CD4-positive, alpha-beta T cell (primary cell): ENCODE measurements around the gene MPP3. TPM values are rescaled to one million over a fixed set of nuclear protein-coding genes. Genes with fewer than 3 reads are reported as not detected.
A peak's percentile ranks its signal among the peaks of the same experiment; 100 is the strongest.

ENCODE experiments used
- ATAC-seq: fragments of 200-7000 bp; cut with Tn5 transposase; one replicate; pipeline ENCODE4 v1.10.0; 2022; ENCODE audit warnings: mild to moderate bottlenecking; ENCODE audit not compliant: poor library complexity
- CTCF ChIA-PET: fragments of 350-600 bp; sonication (Branson Sonifier 250); formaldehyde crosslinking; loops from one replicate; lab custom pipeline; 2021; ENCODE audit warnings: antibody characterized with exemption, inconsistent platforms; lab: Charles Lee
- POLR2A ChIA-PET: fragments of 350-600 bp; sonication (Branson Sonifier 250); formaldehyde crosslinking; loops from one replicate; lab custom pipeline; 2021; ENCODE audit warnings: antibody characterized with exemption, inconsistent platforms; lab: Charles Lee
- DNase-seq, 14 experiments: peaks; one replicate each; pipeline ENCODE4 v3.0.0-alpha.2; 2013 to 2020; ENCODE audit warnings: mixed read lengths in 2 of 14
- H3K27ac ChIP-seq, 2 donors: one replicate each; pipeline versions ENCODE4 v1.5.1 to v1.7.0; 2013; ENCODE audit warnings: low read length in 2 of 2, low read depth in 1 of 2, mild to moderate bottlenecking in 1 of 2
- H3K27me3 ChIP-seq, 2 experiments: 1 replicate in 1 of 2; 2 replicates in 1 of 2; pipeline versions ENCODE4 v1.6.1 to v1.7.0; 2013; ENCODE audit warnings: low read length in 2 of 2, control low read depth in 1 of 2, mild to moderate bottlenecking in 1 of 2, moderate library complexity in 1 of 2; ENCODE audit not compliant: insufficient read depth in 2 of 2, control insufficient read depth in 1 of 2
- H3K36me3 ChIP-seq: one replicate; pipeline ENCODE4 v1.6.1; 2013; ENCODE audit warnings: low read length, control low read depth; ENCODE audit not compliant: insufficient read depth
- H3K4me1 ChIP-seq: one replicate; pipeline ENCODE4 v1.6.1; 2013; ENCODE audit warnings: low read length, control low read depth; ENCODE audit not compliant: insufficient read depth
- H3K4me3 ChIP-seq: one replicate; pipeline ENCODE4 v1.5.1; 2013; ENCODE audit warnings: mild to moderate bottlenecking, low read length, moderate library complexity
- H3K9me3 ChIP-seq, 2 experiments: 1 replicate in 1 of 2; 2 replicates in 1 of 2; pipeline versions ENCODE4 v1.6.1 to v1.7.0; 2013; ENCODE audit warnings: low read length in 2 of 2, mild to moderate bottlenecking in 2 of 2, control low read depth in 1 of 2, moderate library complexity in 1 of 2; ENCODE audit not compliant: control insufficient read depth in 1 of 2, insufficient read depth in 1 of 2
- H3K27ac Mint-ChIP-seq: one replicate; pipeline ENCODE4 v1.8.0; 2020; ENCODE audit warnings: mixed read lengths
- H3K27me3 Mint-ChIP-seq: one replicate; pipeline ENCODE4 v1.8.0; 2021; ENCODE audit warnings: mixed read lengths
- H3K36me3 Mint-ChIP-seq: one replicate; pipeline ENCODE4 v1.8.0; 2021; ENCODE audit warnings: low read depth, mixed read lengths
- H3K4me1 Mint-ChIP-seq: one replicate; pipeline ENCODE4 v1.8.0; 2021; ENCODE audit warnings: low read depth, mixed read lengths
- H3K4me3 Mint-ChIP-seq: one replicate; pipeline ENCODE4 v1.8.0; 2020; ENCODE audit warnings: mild to moderate bottlenecking, mixed read lengths
- H3K9me3 Mint-ChIP-seq: one replicate; pipeline ENCODE4 v1.8.0; 2020; ENCODE audit warnings: mixed read lengths
- CTCF ChIP-seq: fragments of 200-600 bp; IDR thresholded peaks from one replicate; pipeline ENCODE4 v1.8.0; 2022; ENCODE audit warnings: antibody characterized with exemption, mild to moderate bottlenecking
- intact Hi-C, 2 experiments: fragments of 100-400 bp; cut with DNase I in 1 of 2; cut with micrococcal nuclease in 1 of 2; formaldehyde crosslinking; loops; one replicate each; pipeline versions ENCODE4 v1.15.1 to v1.9.0; 2023 to 2025; cut with DNase I, micrococcal nuclease
- total RNA-seq, 174 experiments: library from RNA in 2 of 174; stranded (reverse) in 2 of 174; gene quantifications; one replicate each; pipeline ENCODE4 v1.2.3 and lab custom pipeline; 2021 to 2026

The MPP3 gene
- total RNA-seq, 2 experiments from 2014 or later = 0.14 TPM; not detected in 1

GRCh38 chr17:43779145-43780125 lies 53.5 kb downstream of the MPP3 start:
- ChIA-PET CTCF (interaction anchor here (0.8 to 1.6 kb wide), 4 partner anchors 9 to 67 kb away, joined by 3 to 7 read pairs (median 4); partner anchors contain the start of gene CD300LG), POLR2A (interaction anchor here (0.6 to 1.3 kb wide), 6 partner anchors 11 to 566 kb away, joined by 3 to 5 read pairs (median 3); partner anchors contain the start of genes CD300LG and GRN)
- TF ChIP-seq CTCF = no peak
- H3K9me3 ChIP-seq = no peaks in the 10 kb centered on the region
- no peak overlapping the region for H3K27ac ChIP-seq
- DNase-seq (peak in 1 of 14 experiments; percentile 7), ATAC-seq (peak; percentile 53)
- no peaks in the 10 kb centered on the region for H3K36me3 ChIP-seq
- peaks cover 6 to 23% of the 10 kb centered on the region in 2 experiments for H3K27me3 ChIP-seq
- intact Hi-C loops = loop anchor here in 1 of 2 experiments (10.0 kb wide), 2 partner anchors 385 to 725 kb away; partner anchors contain the start of genes ARL4D and GPATCH8
- H3K4me3 ChIP-seq = peak overlapping the region; percentile 65
- no peaks in the 10 kb centered on the region for H3K9me3 Mint-ChIP-seq
- peaks cover 21% of the 10 kb centered on the region for H3K4me1 ChIP-seq
- H3K27ac Mint-ChIP-seq = peak overlapping the region; percentile 36
- peaks cover 8% of the 10 kb centered on the region for H3K4me1 Mint-ChIP-seq
- H3K27me3 Mint-ChIP-seq = peaks cover 41% of the 10 kb centered on the region
- H3K36me3 Mint-ChIP-seq = no peaks in the 10 kb centered on the region
- peak overlapping the region; percentile 87 for H3K4me3 Mint-ChIP-seq

- Mint-ChIP-seq H3K36me3 (peaks cover 2% of the 10 kb centered on the region), H3K4me3 (peak within 1 kb of the TSS; percentile 90), H3K9me3 (no peaks in the 10 kb centered on the region), H3K4me1 (peaks cover 8% of the 10 kb centered on the region), H3K27me3 (peaks cover 32% of the 10 kb centered on the region), H3K27ac (peak within 1 kb of the TSS; percentile 36)
- ATAC-seq (peak; percentile 96), DNase-seq (peak; percentile 47 to 89 (median 68))
- ChIA-PET POLR2A (interaction anchor here (0.6 to 1.3 kb wide), 8 partner anchors 11 to 567 kb away, joined by 3 to 5 read pairs (median 3); partner anchors contain the start of genes CD300LG and GRN), CTCF (interaction anchor here (0.8 to 1.6 kb wide), 3 partner anchors 10 to 68 kb away, joined by 3 to 7 read pairs (median 5); partner anchors contain the start of gene CD300LG)
- intact Hi-C loops = loop anchor here in 1 of 2 experiments (1.0 to 10.0 kb wide), 3 partner anchors 58 to 726 kb away; partner anchors contain the start of genes ARL4D and GPATCH8
- H3K36me3 ChIP-seq = no peaks in the 10 kb centered on the region
- TF ChIP-seq CTCF = no peak
- H3K4me3 ChIP-seq = peak within 1 kb of the TSS; percentile 65
- H3K27me3 ChIP-seq = peaks cover 6 to 21% of the 10 kb centered on the region in 2 experiments
- no peaks in the 10 kb centered on the region for H3K9me3 ChIP-seq
- H3K27ac ChIP-seq = peak within 1 kb of the TSS in 1 of 2 donors; percentile 38
- H3K4me1 ChIP-seq = peaks cover 21% of the 10 kb centered on the region
These were observed 54.4 kb downstream of the MPP3 start, which contains the start of gene DUSP3 for GRCh38 chr17:43778337-43779144. TSS of gene DUSP3 (minus strand) at chr17:43778977. CDS start at chr17:43778924, 53 bp downstream.
